SK-N-MC (cell line): ENCODE measurements around the gene IMMP2L.

Experiments
- DNase-seq: peaks from one replicate; pipeline ENCODE4 v3.0.0-alpha.2; 2011; ENCODE audit warnings: low read depth, low spot score
- H3K27ac ChIP-seq: fragments of 200-600 bp; sonication (generic); 2 replicates; pipeline ENCODE4 v1.5.1; 2016; ENCODE audit warnings: mixed run types
- H3K36me3 ChIP-seq: fragments of 200-600 bp; sonication (generic); 2 replicates; pipeline ENCODE4 v1.6.1; 2017; ENCODE audit warnings: antibody characterized with exemption, low read length, mixed read lengths; ENCODE audit not compliant: insufficient read depth
- H3K4me3 ChIP-seq: fragments of 200-600 bp; sonication (generic); 2 replicates; pipeline ENCODE4 v1.5.1; 2016
- H3K9ac ChIP-seq: fragments of 200-600 bp; sonication (generic); 2 replicates; pipeline ENCODE4 v1.8.0; 2017; ENCODE audit warnings: mixed run types, mixed read lengths; ENCODE audit not compliant: insufficient read length
- H3K9me3 ChIP-seq: fragments of 200-600 bp; sonication (generic); 2 replicates; pipeline ENCODE4 v1.6.1; 2017; ENCODE audit warnings: low read depth, mild to moderate bottlenecking, antibody characterized with exemption, low read length, moderate library complexity, mixed read lengths
- EZH2 ChIP-seq: fragments of 200-600 bp; sonication (generic); IDR thresholded peaks from one replicate; pipeline ENCODE4 v1.6.1; 2017; ENCODE audit warnings: antibody characterized with exemption
- FOXP2 ChIP-seq: optimal IDR thresholded peaks from 2 replicates; pipeline ENCODE3; 2011; ENCODE audit warnings: mild to moderate bottlenecking, moderate library complexity; ENCODE audit not compliant: insufficient read depth; ENCODE audit errors: extremely low read length, control extremely low read depth
- POLR2AphosphoS5 ChIP-seq: IDR thresholded peaks from 2 replicates; pipeline ENCODE4 v1.6.1; 2012; ENCODE audit warnings: mild to moderate bottlenecking, low read depth, low read length, borderline replicate concordance

IMMP2L gene

DNA sequence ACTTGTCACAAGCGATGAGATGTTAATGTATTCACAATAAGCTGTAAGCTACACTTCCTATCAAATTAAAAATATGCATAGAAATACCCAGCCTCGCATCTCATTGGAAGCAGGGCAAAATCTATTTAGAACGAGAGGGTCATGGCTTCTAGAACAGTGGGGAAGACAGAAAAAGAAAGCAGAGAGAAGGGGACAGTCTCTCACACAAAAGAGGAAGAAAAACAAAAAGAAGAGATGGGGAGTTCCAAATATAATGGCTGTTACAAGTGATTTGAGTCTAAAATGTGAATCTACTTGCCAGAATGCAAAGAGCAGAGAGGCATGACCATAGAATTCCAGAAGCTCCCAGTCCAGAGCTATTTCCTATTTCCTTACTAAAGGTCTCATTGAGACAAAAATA lies 457.6 kb downstream of the IMMP2L start:
- TF ChIP-seq FOXP2: no peak
- TF ChIP-seq POLR2AphosphoS5: no peak
- TF ChIP-seq EZH2: no peak
- Histone ChIP-seq H3K4me3 (no peak overlapping the region), H3K9ac (no peak overlapping the region), H3K36me3 (no peaks in the 10 kb centered on the region), H3K9me3 (no peaks in the 10 kb centered on the region), H3K27ac (no peak overlapping the region)
- no peak for DNase-seq

DNA sequence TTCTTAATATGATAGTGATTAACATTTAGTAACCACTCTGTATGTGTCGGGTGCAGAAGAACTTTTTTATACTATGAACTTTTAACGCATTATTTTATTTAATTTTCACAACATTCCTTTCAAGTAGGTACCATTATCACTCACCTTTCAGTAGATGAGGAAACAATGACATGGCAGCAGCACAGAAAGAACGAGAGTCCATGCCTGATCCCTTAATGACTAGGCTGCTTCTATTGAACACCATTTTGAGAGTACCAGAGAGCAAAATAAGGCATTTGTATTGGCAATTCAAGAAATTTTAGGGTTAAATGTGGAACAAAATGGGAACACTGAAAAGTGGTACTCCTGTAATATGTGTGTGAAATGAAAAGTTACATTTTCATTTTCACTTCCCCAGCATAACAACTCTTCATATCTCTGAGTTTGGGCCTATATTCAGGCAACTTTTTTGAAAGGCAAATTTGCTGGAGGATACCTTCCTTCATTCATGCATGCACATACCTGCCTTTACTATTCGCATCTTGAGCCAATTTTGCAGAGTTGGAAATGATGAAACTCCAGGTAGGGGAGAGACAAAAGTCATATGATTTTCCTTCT lies 458.5 kb downstream of the IMMP2L start:
- Histone ChIP-seq H3K36me3 (no peaks in the 10 kb centered on the region), H3K4me3 (no peak overlapping the region), H3K9ac (no peak overlapping the region), H3K9me3 (no peaks in the 10 kb centered on the region), H3K27ac (no peak overlapping the region)
- no peak for TF ChIP-seq FOXP2
- no peak for TF ChIP-seq EZH2
- no peak for TF ChIP-seq POLR2AphosphoS5
- no peak for DNase-seq

DNA sequence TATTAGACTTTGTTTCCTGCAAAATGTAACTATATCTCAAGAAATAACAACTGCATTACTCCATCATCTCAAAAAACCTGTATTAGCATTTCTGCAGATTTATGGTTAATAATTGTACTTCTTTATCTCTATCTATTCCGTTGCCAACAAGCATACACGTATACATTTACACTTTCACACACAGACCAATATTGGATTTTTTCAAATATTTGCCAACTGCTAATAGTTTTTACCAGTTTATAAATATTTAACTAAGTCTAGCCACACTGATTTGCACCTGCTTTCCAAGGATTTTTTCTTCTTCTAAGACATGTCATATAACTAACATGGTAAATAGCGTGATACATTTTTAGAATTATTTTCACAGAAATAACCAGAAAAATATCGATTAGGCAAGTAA lies 459.2 kb downstream of the IMMP2L start:
- TF ChIP-seq EZH2: no peak
- no peak for TF ChIP-seq FOXP2
- Histone ChIP-seq H3K27ac (no peak overlapping the region), H3K9ac (no peak overlapping the region)

DNA sequence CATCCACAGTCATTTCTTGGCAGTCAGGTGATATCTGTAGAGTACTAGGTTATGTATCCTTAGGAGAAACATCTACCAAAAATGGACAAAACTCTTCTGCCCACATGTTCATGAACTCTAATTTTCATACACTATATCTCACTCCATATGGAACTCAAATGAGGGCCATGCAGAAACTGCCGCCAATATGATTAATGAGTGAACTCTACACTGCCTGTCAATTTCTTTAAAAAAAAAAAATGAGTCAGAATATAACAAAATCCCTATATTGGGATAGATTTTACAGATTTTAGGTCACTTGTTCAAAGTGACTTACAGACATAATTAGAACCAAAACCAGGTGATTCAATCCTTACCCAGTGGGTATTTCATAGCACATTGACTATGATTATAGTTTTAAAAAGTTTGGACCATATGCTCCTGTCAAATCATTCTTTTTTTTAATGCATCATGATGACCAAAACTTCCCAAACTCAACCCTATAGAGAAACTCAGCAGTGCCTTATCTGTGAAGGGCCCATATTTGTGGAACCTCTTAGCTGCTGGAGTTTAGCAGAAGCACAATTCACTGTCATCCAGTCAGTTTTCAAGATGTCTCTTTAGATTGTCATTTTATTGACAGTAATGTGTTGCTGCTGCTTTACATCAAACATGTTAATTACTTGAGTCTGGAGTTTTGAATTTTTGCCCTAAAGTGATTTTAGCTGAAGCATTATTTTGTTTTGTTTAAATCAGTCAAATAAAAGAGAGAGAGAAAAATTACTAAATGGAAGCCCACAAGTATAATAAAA lies 460.2 kb downstream of the IMMP2L start:
- Histone ChIP-seq H3K9ac (no peak overlapping the region), H3K36me3 (no peaks in the 10 kb centered on the region), H3K4me3 (no peak overlapping the region), H3K9me3 (no peaks in the 10 kb centered on the region), H3K27ac (no peak overlapping the region)
- TF ChIP-seq POLR2AphosphoS5: no peak
- TF ChIP-seq FOXP2: no peak
- TF ChIP-seq EZH2: no peak
- no peak for DNase-seq

More for the DNA sequence above, 459.2 kb downstream of the IMMP2L start:
- H3K9me3 ChIP-seq: no peaks in the 10 kb centered on the region
- DNase-seq: no peak
- no peak overlapping the region for H3K4me3 ChIP-seq
- H3K36me3 ChIP-seq: no peaks in the 10 kb centered on the region

DNA sequence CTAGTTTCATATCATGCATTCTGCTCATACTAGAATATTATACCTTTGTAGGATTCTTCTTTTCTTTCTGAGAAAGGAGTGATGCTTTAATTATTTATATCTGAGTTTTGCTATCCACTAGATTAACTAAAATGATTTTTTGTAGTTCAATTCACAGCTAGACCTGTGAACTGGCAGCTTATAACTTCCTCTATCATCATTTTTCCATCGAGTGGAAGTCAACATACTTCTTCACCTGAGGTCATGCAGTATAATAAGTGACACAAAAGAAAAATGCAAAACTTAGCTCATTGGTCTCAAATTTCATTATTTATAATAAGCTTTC lies 463.4 kb downstream of the IMMP2L start:
- TF ChIP-seq EZH2: no peak
- no peak for TF ChIP-seq FOXP2
- TF ChIP-seq POLR2AphosphoS5: no peak
- no peak overlapping the region for H3K9ac ChIP-seq

DNA sequence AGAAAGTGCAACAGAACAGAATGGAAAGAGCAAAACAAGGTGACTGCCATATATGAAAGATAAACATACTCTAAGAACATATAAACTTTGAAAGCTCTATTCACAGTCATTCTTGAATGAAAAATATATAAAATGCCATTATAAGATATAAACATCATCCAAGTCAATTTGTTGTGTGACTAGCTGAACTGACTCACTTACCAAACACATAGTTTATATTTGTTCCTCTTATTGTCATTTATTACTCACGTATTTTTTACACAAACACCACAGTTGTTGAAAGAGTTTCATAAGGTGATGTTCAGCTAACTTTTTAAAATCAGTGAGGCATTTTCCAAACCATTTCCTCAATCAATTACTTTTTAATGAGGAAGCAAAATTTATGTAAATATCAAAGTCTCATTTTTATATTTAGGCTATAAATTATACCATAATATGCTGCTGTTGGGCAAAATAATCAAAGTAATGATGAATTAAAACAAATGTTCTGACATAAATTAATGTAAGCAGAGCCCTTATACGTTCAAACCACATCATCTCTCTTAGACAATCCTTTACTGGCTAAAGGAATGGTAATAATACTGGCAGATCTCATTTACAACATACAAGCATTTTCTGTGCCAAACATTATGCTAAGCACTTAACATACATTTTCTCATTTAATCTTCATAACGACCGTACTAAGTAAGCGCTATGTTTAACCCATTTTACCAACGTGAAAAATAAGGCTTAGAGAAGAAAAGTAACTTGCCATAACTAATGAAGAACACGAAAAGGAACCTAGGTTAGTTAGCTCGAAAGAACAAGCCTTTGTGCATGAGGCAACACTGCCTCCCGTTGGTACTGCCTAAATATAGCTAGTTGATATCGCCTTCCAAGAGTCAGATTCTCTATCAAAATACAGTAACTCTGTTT lies 464.0 kb downstream of the IMMP2L start:
- no peaks in the 10 kb centered on the region for H3K36me3 ChIP-seq
- DNase-seq: no peak
- H3K27ac ChIP-seq: no peak overlapping the region; the same call in 1 of the 2 replicates
- H3K4me3 ChIP-seq: no peak overlapping the region
- H3K9me3 ChIP-seq: no peaks in the 10 kb centered on the region
- no peak overlapping the region for H3K9ac ChIP-seq
- TF ChIP-seq POLR2AphosphoS5: no peak
- TF ChIP-seq EZH2: no peak
- no peak for TF ChIP-seq FOXP2

More for the DNA sequence above, 463.4 kb downstream of the IMMP2L start:
- H3K36me3 ChIP-seq: no peaks in the 10 kb centered on the region
- H3K27ac ChIP-seq: no peak overlapping the region
- DNase-seq: no peak
- H3K9me3 ChIP-seq: no peaks in the 10 kb centered on the region
- no peak overlapping the region for H3K4me3 ChIP-seq

DNA sequence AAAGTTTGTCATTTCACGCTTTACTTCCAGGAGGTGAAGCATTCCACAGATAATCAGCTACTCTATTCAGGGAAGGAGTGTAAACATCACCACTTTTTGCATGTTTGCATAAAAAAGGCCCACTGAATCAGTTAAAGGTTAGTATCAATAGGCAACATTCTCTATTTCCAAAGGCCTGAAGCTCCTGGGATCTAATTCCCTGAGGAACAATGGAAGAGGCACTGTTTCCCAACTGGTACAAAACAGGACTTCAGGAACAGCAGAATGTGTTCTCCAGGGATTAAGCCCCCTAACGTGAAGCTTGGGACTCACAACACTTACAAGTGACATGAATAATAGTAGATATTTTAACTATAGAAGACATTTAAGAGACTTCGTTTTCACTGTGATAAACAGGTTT lies 465.3 kb downstream of the IMMP2L start:
- no peaks in the 10 kb centered on the region for H3K36me3 ChIP-seq
- DNase-seq: no peak
- no peak overlapping the region for H3K9ac ChIP-seq
- no peak overlapping the region for H3K4me3 ChIP-seq
- no peak overlapping the region for H3K27ac ChIP-seq
- TF ChIP-seq FOXP2: no peak
- TF ChIP-seq POLR2AphosphoS5: no peak
- no peaks in the 10 kb centered on the region for H3K9me3 ChIP-seq

DNA sequence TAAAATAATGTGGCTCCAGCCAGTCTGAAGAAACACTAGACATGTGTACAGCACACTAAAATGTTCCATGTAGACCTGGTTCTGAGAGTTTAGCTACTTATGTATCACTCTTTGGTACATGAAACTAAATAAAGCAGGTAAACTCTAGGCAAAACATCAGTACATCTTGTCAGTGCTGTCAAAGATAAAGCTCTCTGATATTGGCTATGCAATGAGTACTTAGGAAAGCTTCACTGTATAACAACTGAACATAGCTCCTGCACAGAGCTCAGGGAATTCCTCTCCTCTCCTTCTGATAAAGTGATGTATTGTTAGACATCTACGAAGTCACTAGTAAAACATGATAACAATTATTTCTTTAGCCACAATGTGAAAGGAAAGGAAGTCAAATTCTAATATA lies 467.9 kb downstream of the IMMP2L start:
- H3K9ac ChIP-seq: no peak overlapping the region
- DNase-seq: no peak
- no peak for TF ChIP-seq POLR2AphosphoS5
- no peak for TF ChIP-seq EZH2
- no peak for TF ChIP-seq FOXP2
- H3K9me3 ChIP-seq: no peaks in the 10 kb centered on the region
- no peak overlapping the region for H3K4me3 ChIP-seq
- no peaks in the 10 kb centered on the region for H3K36me3 ChIP-seq
- H3K27ac ChIP-seq: no peak overlapping the region

DNA sequence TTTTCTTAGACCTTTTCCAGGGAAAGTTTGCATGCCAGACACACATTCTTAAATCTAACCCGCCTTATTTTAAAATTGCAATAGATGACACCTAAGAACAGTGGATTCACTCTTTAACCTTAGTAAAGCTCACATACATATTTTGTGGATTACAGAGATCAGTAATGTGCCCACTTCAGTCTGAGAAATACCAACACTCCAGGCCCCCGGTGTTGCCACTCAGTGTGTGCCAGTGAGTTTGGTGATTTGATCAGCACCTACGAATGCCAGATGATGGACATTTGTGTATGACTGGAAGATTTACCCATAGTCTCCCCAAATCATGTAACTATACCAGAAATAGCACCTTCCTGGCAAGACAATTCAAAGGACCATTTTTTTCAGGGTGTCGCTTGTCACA lies 468.8 kb downstream of the IMMP2L start:
- Histone ChIP-seq H3K4me3 (no peak overlapping the region), H3K27ac (no peak overlapping the region), H3K9me3 (no peaks in the 10 kb centered on the region), H3K36me3 (no peaks in the 10 kb centered on the region), H3K9ac (no peak overlapping the region)
- no peak for DNase-seq
- no peak for TF ChIP-seq POLR2AphosphoS5
- TF ChIP-seq EZH2: no peak
- no peak for TF ChIP-seq FOXP2
